Activated CD4-positive, alpha-beta T cell treated with anti-CD3 and anti-CD28 coated beads, Interleukin-2, amount 50 U/mL, for 16 hours (primary cell): Measurements from ENCODE around the gene PLEKHB1.

Experiments used
- DNase-seq: peaks from one replicate; pipeline ENCODE4 v3.0.0-alpha.2; 2020

Gene PLEKHB1

DNA sequence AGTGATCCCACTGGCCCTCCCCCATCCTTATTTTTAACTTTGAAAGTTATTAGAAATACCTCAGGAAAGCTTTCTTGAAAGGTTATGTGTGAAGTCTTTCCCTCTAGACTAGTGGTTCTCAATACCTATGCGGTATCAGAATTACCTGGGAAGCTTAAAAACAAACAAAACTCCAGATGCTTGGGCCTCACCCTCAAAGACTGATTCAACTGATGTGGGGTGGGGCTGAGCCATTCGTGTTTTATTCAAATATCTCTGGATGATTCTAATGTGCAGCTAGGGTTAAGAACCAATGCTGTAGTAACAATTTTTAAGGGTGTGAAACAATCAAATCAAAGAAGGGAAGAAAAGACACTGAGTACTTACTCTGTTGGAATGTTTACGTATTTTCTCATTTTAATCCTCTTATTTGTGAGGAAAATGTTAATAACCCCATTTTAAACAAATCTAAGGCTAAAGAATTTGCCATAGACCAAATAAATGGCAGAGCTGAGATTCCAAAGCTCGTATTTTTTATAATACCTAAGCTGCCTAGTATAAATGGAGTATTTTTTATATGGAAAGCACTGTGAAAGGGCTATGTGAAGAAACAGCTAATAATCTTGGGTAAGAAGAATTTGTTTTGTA is 47.6 kb downstream of the PLEKHB1 start:
- no peak for DNase-seq

DNA sequence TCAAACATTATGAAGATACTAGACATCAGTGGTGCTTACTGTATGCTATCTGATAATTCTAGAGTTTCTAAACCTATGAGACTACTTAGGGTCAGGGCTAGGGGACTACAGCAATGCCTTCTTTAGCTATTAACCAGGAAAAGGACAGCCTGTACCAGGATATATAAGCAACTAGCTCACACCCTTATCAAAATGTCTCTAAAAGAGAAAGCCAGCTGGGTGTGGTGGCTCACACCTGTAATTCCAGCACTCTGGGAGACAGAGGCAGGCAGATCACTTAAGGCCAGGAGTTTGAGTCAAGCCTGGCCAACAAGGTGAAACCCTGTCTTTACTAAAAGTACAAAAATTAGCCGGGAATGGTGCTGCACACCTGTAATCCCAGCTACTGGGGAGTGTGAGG is 58.7 kb downstream of the PLEKHB1 start:
- no peak for DNase-seq

DNA sequence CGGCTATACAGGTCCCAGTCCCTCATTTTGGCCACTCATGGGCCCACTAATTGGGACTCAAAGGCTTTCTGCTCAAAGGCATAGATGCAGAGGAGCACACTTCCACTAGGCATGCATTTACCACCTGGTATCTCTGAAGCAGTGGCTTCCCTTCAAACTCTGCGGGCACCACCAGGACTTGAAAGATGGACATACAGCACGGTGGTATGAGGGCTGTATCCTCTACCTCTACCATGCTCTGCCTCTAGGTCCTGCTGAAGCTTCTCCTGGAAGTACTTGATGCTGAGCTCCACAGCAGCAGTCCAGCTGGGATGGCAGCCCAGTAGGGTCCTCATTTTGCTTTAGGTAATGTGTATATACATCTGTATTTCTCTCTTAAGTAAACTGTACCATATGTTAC is 64.6 kb downstream of the PLEKHB1 start:
- no peak for DNase-seq
